K562 (cell line): Measurements from ENCODE around the gene CCR7. TPM values are rescaled to one million over a fixed set of nuclear protein-coding genes. Genes with fewer than 3 reads are reported as not detected.
A peak's percentile ranks its signal among the peaks of the same experiment; 100 is the strongest.

Source experiments
- ATAC-seq: fragments of 200-7000 bp; cut with Tn5 transposase; 3 replicates; pipeline ENCODE4 v1.9.1; 2020; ENCODE audit warnings: moderate library complexity
- BruUV-seq: library from RNA; stranded (reverse); fragments of 400-500 nt; replicated peaks from 2 replicates; lab custom pipeline; 2021; lab: Mats Ljungman, UMichigan
- CTCF ChIA-PET: fragments of 300-600 bp; formaldehyde crosslinking; extraction: SDS; loops from one replicate; lab custom pipeline; 2021; ENCODE audit warnings: low intra/inter-chr PET ratio; lab: Yijun Ruan, JAX
- POLR2A ChIA-PET: fragments of 300-600, 350-650 bp; sonication (Branson Sonifier 250); formaldehyde crosslinking; extraction: SDS; loops from one replicate; lab custom pipeline; 2021; ENCODE audit warnings: antibody characterized with exemption, inconsistent platforms; lab: Yijun Ruan, JAX
- DNase-seq, 4 experiments: peaks; one replicate each; pipeline versions ENCODE4 v3.0.0 to v3.0.0-alpha.2; 2011 to 2018; ENCODE audit warnings: low spot score in 3 of 4, mixed read lengths in 3 of 4; ENCODE audit errors: extremely low read depth in 1 of 4
- FAIRE-seq: peaks from 2 replicates; lab custom pipeline; 2011; peaks lifted over from hg19 to GRCh38; lab: Jason Lieb, UNC
- H2AFZ ChIP-seq: 2 replicates; pipeline ENCODE4 v1.6.0; 2011; ENCODE audit warnings: low read depth, low read length, control low read depth, inconsistent platforms
- H3K27ac ChIP-seq: fragments of 200-600 bp; 3 replicates; pipeline ENCODE4 v1.8.0; 2011; ENCODE audit warnings: low read depth, mild to moderate bottlenecking, control low read depth, inconsistent platforms, low read length, moderate library complexity, mixed read lengths; ENCODE audit errors: extremely low read depth
- H3K27me3 ChIP-seq, 2 experiments: fragments of 300-600 bp in 1 of 2; 2 replicates in 1 of 2; 3 replicates in 1 of 2; pipeline versions ENCODE4 v1.6.0 to v1.8.0; 2011; ENCODE audit warnings: inconsistent platforms in 2 of 2, low read length in 2 of 2, mild to moderate bottlenecking in 1 of 2, mixed read lengths in 1 of 2, moderate library complexity in 1 of 2; ENCODE audit not compliant: control insufficient read depth in 2 of 2, insufficient read depth in 2 of 2
- H3K36me3 ChIP-seq: fragments of 300-600 bp; 3 replicates; pipeline ENCODE4 v1.8.0; 2011; ENCODE audit warnings: mild to moderate bottlenecking, low read length, inconsistent platforms; ENCODE audit not compliant: control insufficient read depth, insufficient read depth
- H3K4me1 ChIP-seq, 2 experiments: fragments of 200-600 bp in 1 of 2; replicated peaks in 1 of 2; 2 replicates in 1 of 2; 3 replicates in 1 of 2; pipeline versions ENCODE4 v1.5.1 to v1.8.0; 2011; ENCODE audit warnings: inconsistent platforms in 2 of 2, low read length in 2 of 2, mild to moderate bottlenecking in 1 of 2, mixed read lengths in 1 of 2, moderate library complexity in 1 of 2; ENCODE audit not compliant: control insufficient read depth in 2 of 2, insufficient read depth in 2 of 2
- H3K4me2 ChIP-seq: 2 replicates; pipeline ENCODE4 v1.6.1; 2011; ENCODE audit warnings: low read length, control low read depth, inconsistent platforms, mixed read lengths; ENCODE audit not compliant: insufficient read depth
- H3K4me3 ChIP-seq: fragments of 200-600 bp; sonication (generic), shearing (Covaris generic); 2 replicates; pipeline ENCODE4 v1.5.1; 2016; ENCODE audit warnings: control low read depth, inconsistent platforms
- H3K79me2 ChIP-seq: fragments of 200-600 bp; 3 replicates; pipeline ENCODE4 v1.8.0; 2011; ENCODE audit warnings: low read length, inconsistent platforms; ENCODE audit not compliant: control insufficient read depth, insufficient read depth
- H3K9ac ChIP-seq, 2 experiments: 2 replicates each; pipeline versions ENCODE4 v1.6.0 to v1.6.1; 2011; ENCODE audit warnings: low read depth in 2 of 2, low read length in 2 of 2, control low read depth in 1 of 2, inconsistent platforms in 1 of 2, mild to moderate bottlenecking in 1 of 2, mixed read lengths in 1 of 2; ENCODE audit not compliant: insufficient read depth in 1 of 2
- H3K9me1 ChIP-seq: one replicate; pipeline ENCODE4 v1.6.0; 2011; ENCODE audit warnings: inconsistent platforms, mild to moderate bottlenecking, low read length, moderate library complexity; ENCODE audit not compliant: control insufficient read depth, insufficient read depth
- H3K9me3 ChIP-seq: replicated peaks from 2 replicates; pipeline ENCODE4 v1.5.1; 2011; ENCODE audit warnings: low read depth, low read length, inconsistent platforms; ENCODE audit not compliant: control insufficient read depth, insufficient read depth
- H4K20me1 ChIP-seq: replicated peaks from 2 replicates; pipeline ENCODE4 v1.6.1; 2011; ENCODE audit warnings: low read length, inconsistent platforms, mixed read lengths; ENCODE audit not compliant: control insufficient read depth, insufficient read depth
- E2F4 ChIP-seq: sonication (generic); formaldehyde crosslinking; IDR thresholded peaks from 2 replicates; pipeline ENCODE4 v1.8.0; 2022; ENCODE audit warnings: mild to moderate bottlenecking, low read depth, missing genetic modification reagents
- SMARCC2 ChIP-seq: fragments of 450-650 bp; IDR thresholded peaks from 2 replicates; pipeline ENCODE4 v1.6.1; 2017; ENCODE audit warnings: antibody characterized with exemption, moderate library complexity, mild to moderate bottlenecking, low read depth
- ZNF232 ChIP-seq: sonication (generic); formaldehyde crosslinking; IDR thresholded peaks from 2 replicates; pipeline ENCODE4 v1.8.0; 2022; ENCODE audit warnings: mild to moderate bottlenecking, missing genetic modification reagents
- ZNF280B ChIP-seq: fragments of 250-450 bp; sonication (Bioruptor Pico); IDR thresholded peaks from 2 replicates; pipeline ENCODE4 v1.5.1; 2021; ENCODE audit warnings: mild to moderate bottlenecking
- ZNF449 ChIP-seq: fragments of 250-450 bp; sonication (Bioruptor Pico); IDR thresholded peaks from 2 replicates; pipeline ENCODE4 v1.8.0; 2022; ENCODE audit warnings: moderate library complexity, mild to moderate bottlenecking, inconsistent platforms
- WGBS: fragments of 100-300 bp; shearing (Covaris generic); methylation state at CpG from one replicate; pipeline ENCODE4 v1.1.6; 2016; ENCODE audit warnings: low coverage, mixed read lengths; ENCODE audit not compliant: insufficient coverage; ENCODE audit errors: missing lambda C conversion rate; 5-methylcytosine and 5-hydroxymethylcytosine counted together
- in situ Hi-C: fragments of 300-500 bp; cut with MboI; formaldehyde crosslinking; loops from 4 replicates; pipeline ENCODE4 v1.15.0; 2018; ENCODE audit warnings: inconsistent platforms, mixed read lengths
- intact Hi-C: fragments of 100-400 bp; cut with micrococcal nuclease; formaldehyde crosslinking; loops from 2 replicates; pipeline ENCODE4 v1.14.2; 2022
- polyA plus RNA-seq, 8 experiments: library from polyadenylated mRNA; depleted of rRNA in 4 of 8; stranded (reverse) in 5 of 8; unstranded in 3 of 8; fragments of >200 nt; fragmentation: Nextera tagmentation in 2 of 8; fragmentation: Illumina TruSeq in 1 of 8; extraction: Ambion mirVana in 2 of 8; extraction: Trizol in 1 of 8; gene quantifications; 2 replicates each; pipeline versions ENCODE4 v1.2.1 to v1.2.3, GENCODE V29; 2011 to 2014; ENCODE audit warnings: inconsistent platforms in 1 of 8, missing spikeins in 1 of 8
- total RNA-seq, 7 experiments: library from RNA; depleted of rRNA in 6 of 7; stranded (reverse); fragments of >200 nt in 6 of 7; fragmentation: Illumina TruSeq in 2 of 7; extraction: Trizol in 2 of 7; gene quantifications; 2 replicates each; pipeline versions ENCODE4 v1.2.1 to v1.2.3, GENCODE V29; 2011 to 2021; ENCODE audit warnings: low replicate concordance in 1 of 7
- TF ChIP-seq, protein P1 (sequence below), 2 experiments: IDR thresholded peaks; 2 replicates each; pipeline ENCODE4 v1.6.1; 2011; ENCODE audit warnings: borderline replicate concordance in 1 of 2, control low read depth in 1 of 2, low read depth in 1 of 2, low read length in 1 of 2, mild to moderate bottlenecking in 1 of 2, mixed read lengths in 1 of 2, moderate library complexity in 1 of 2; ENCODE audit not compliant: insufficient read depth in 1 of 2, insufficient read length in 1 of 2, poor library complexity in 1 of 2, severe bottlenecking in 1 of 2; ENCODE audit errors: extremely low read depth in 1 of 2

CCR7 gene
- total and polyA plus RNA-seq, 9 of the 15 experiments (the other 6 are each of a cell fraction or from before 2014, with no cell fraction given): 0.14 to 1.4 (median 0.56) TPM

DNA sequence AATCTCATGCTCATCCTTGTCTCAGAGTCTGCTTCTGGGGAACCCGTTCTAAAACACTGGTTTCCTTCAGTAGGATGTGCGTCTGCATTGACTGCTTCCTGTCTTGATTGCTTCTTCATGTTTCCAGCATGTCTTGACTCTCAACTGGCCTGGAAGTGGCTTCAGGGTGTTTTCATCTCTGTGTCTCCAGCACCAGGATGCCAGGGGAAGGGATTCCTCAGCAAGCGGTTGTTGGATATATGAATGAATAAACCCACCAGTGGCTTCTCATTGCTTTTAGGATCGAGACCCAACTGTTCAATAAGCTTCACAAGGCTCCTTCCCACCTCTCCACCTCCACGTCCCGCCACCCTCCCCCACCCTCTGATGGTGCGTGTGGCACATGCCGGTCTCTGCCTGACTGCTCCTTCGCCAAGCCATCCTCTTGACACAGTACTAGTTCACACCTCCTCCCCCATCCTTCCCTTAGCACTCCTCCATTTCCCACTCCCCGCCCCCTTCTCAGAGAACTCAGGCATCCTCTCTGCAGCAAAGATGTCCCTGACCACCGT, 49.7 kb downstream of the CCR7 start:
- no peaks in the 10 kb centered on the region for H3K9me1 ChIP-seq
- no peak overlapping the region for H3K4me2 ChIP-seq
- in situ Hi-C loops: no loop called here
- H3K27me3 ChIP-seq: no peaks in the 10 kb centered on the region
- FAIRE-seq (no peak), DNase-seq (no peak), ATAC-seq (no peak)
- CTCF ChIA-PET: no interaction called here
- peaks cover 27 to 41% of the 10 kb centered on the region in 2 experiments for H3K4me1 ChIP-seq
- BruUV-seq: no TSS peak
- no peaks in the 10 kb centered on the region for H3K79me2 ChIP-seq
- H3K36me3 ChIP-seq: no peaks in the 10 kb centered on the region
- no peak overlapping the region for H3K4me3 ChIP-seq
- 77% methylated on average over 7 of the region's 11 CpGs for WGBS
- no peaks in the 10 kb centered on the region for H4K20me1 ChIP-seq
- no peak overlapping the region for H2AFZ ChIP-seq
- H3K9ac ChIP-seq: no peak overlapping the region
- POLR2A ChIA-PET: no interaction called here
- intact Hi-C loops: no loop called here
- H3K9me3 ChIP-seq: no peaks in the 10 kb centered on the region
- TF ChIP-seq ZNF232 (CRISPR knock-in tag) (no peak), ZNF449 (CRISPR knock-in tag) (no peak), SMARCC2 (no peak), ZNF280B (CRISPR knock-in tag) (no peak), E2F4 (CRISPR knock-in tag) (no peak)
- TF ChIP-seq, protein P1, sequence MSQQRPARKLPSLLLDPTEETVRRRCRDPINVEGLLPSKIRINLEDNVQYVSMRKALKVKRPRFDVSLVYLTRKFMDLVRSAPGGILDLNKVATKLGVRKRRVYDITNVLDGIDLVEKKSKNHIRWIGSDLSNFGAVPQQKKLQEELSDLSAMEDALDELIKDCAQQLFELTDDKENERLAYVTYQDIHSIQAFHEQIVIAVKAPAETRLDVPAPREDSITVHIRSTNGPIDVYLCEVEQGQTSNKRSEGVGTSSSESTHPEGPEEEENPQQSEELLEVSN (IDR thresholded peaks at IDR 0.05; ENCODE audit: borderline replicate concordance in 1 of 2, extremely low read depth in 1 of 2, insufficient read depth in 1 of 2, insufficient read length in 1 of 2, low read depth in 1 of 2, low read length in 1 of 2, poor library complexity in 1 of 2, severe bottlenecking in 1 of 2): peak in 1 of 2 experiments; percentile 37
- no peak overlapping the region for H3K27ac ChIP-seq
